ENCODE results near the gene PARD6G. TPM values are rescaled to one million over a fixed set of nuclear protein-coding genes. Genes with fewer than 3 reads are reported as not detected.
A peak's percentile ranks its signal among the peaks of the same experiment; 100 is the strongest.
"Not testable (repeated sequence)": the region's sequence is repeated elsewhere in the genome, so short reads cannot be mapped to it uniquely, and the experiment has no call there.

The PARD6G gene
- total RNA-seq (2014; rRNA removed; shearing (Covaris generic); ENCODE audit: low replicate concordance) = 3.4 TPM in 2 replicates

- Histone ChIP-seq H3K9me3 (no peaks in the 10 kb centered on the region), H3K36me3 (no peaks in the 10 kb centered on the region), H3K27me3 (no peaks in the 10 kb centered on the region), H3K4me3 (peak within 1 kb of the TSS; percentile 53)
- peak; percentile 70 for DNase-seq
Measured at GRCh38 chr18:80247393-80247841, at the start of gene PARD6G. Gene PARD6G (minus strand): TSS chr18:80247514. CDS start chr18:80247348, 166 bp downstream.

GRCh38 chr18:80262241-80263033 lies 15.1 kb upstream of the PARD6G start:
- not testable (repeated sequence) for H3K9me3 ChIP-seq, H3K27me3 ChIP-seq, H3K4me3 ChIP-seq, H3K36me3 ChIP-seq
- DNase-seq = peak; percentile 23

- Histone ChIP-seq H3K4me3 (no peak overlapping the region), H3K27me3 (no peaks in the 10 kb centered on the region), H3K9me3 (no peaks in the 10 kb centered on the region), H3K36me3 (no peaks in the 10 kb centered on the region)
- DNase-seq = no peak
Measured at GRCh38 chr18:80259610-80260009, 12.3 kb upstream of the PARD6G start.

- Histone ChIP-seq H3K4me3 (no peak overlapping the region), H3K36me3 (no peaks in the 10 kb centered on the region), H3K27me3 (no peaks in the 10 kb centered on the region), H3K9me3 (no peaks in the 10 kb centered on the region)
- no peak for DNase-seq
Measured at GRCh38 chr18:80258640-80259039, 11.3 kb upstream of the PARD6G start.

- H3K4me3 ChIP-seq, H3K36me3 ChIP-seq, H3K9me3 ChIP-seq, H3K27me3 ChIP-seq: not testable (repeated sequence)
- DNase-seq = peak; percentile 52
Measured at GRCh38 chr18:80257579-80258543, 10.5 kb upstream of the PARD6G start.

GRCh38 chr18:80254971-80255500 lies 7.7 kb upstream of the PARD6G start:
- DNase-seq = no peak
- no peak overlapping the region for H3K4me3 ChIP-seq

GRCh38 chr18:80253871-80254492 lies 6.7 kb upstream of the PARD6G start:
- H3K9me3 ChIP-seq = no peaks in the 10 kb centered on the region
- no peaks in the 10 kb centered on the region for H3K36me3 ChIP-seq
- H3K27me3 ChIP-seq = no peaks in the 10 kb centered on the region
- no peak overlapping the region for H3K4me3 ChIP-seq
- DNase-seq = no peak

More at GRCh38 chr18:80254971-80255500, 7.7 kb upstream of the PARD6G start:
- H3K36me3 ChIP-seq = no peaks in the 10 kb centered on the region
- no peaks in the 10 kb centered on the region for H3K27me3 ChIP-seq
- H3K9me3 ChIP-seq = no peaks in the 10 kb centered on the region

GRCh38 chr18:80253236-80253635 lies 5.9 kb upstream of the PARD6G start:
- Histone ChIP-seq H3K36me3 (no peaks in the 10 kb centered on the region), H3K4me3 (no peak overlapping the region), H3K9me3 (no peaks in the 10 kb centered on the region), H3K27me3 (no peaks in the 10 kb centered on the region)
- DNase-seq = no peak

GRCh38 chr18:80252136-80252535 lies 4.8 kb upstream of the PARD6G start:
- no peaks in the 10 kb centered on the region for H3K27me3 ChIP-seq
- DNase-seq = no peak
- no peaks in the 10 kb centered on the region for H3K36me3 ChIP-seq
- H3K4me3 ChIP-seq = no peak overlapping the region
- H3K9me3 ChIP-seq = no peaks in the 10 kb centered on the region

GRCh38 chr18:80251700-80252099 lies 4.4 kb upstream of the PARD6G start:
- Histone ChIP-seq H3K27me3 (no peaks in the 10 kb centered on the region), H3K36me3 (no peaks in the 10 kb centered on the region), H3K9me3 (no peaks in the 10 kb centered on the region), H3K4me3 (no peak overlapping the region)
- DNase-seq = no peak

GRCh38 chr18:80250740-80251364 lies 3.5 kb upstream of the PARD6G start:
- H3K4me3 ChIP-seq = no peak overlapping the region
- no peaks in the 10 kb centered on the region for H3K36me3 ChIP-seq
- H3K27me3 ChIP-seq = no peaks in the 10 kb centered on the region
- H3K9me3 ChIP-seq = no peaks in the 10 kb centered on the region
- DNase-seq = no peak

- Histone ChIP-seq H3K4me3 (no peak overlapping the region), H3K36me3 (no peaks in the 10 kb centered on the region), H3K27me3 (no peaks in the 10 kb centered on the region), H3K9me3 (no peaks in the 10 kb centered on the region)
- no peak for DNase-seq
Measured at GRCh38 chr18:80249217-80250093, 2.1 kb upstream of the PARD6G start.

GRCh38 chr18:80246445-80247392 lies 595 bp downstream of the PARD6G start:
- Histone ChIP-seq H3K27me3 (no peaks in the 10 kb centered on the region), H3K36me3 (no peaks in the 10 kb centered on the region), H3K9me3 (no peaks in the 10 kb centered on the region), H3K4me3 (peak overlapping the region; percentile 53)
- DNase-seq = peak; percentile 10

GRCh38 chr18:80245781-80246444 lies 1.4 kb downstream of the PARD6G start:
- H3K9me3 ChIP-seq = no peaks in the 10 kb centered on the region
- H3K36me3 ChIP-seq = no peaks in the 10 kb centered on the region
- no peak overlapping the region for H3K4me3 ChIP-seq
- DNase-seq = no peak
- no peaks in the 10 kb centered on the region for H3K27me3 ChIP-seq
